SK-N-SH treated with all-trans-retinoic acid at 6 μM for 48 hours (cell line): ENCODE measurements around the gene TSSK2.
A peak's percentile ranks its signal among the peaks of the same experiment; 100 is the strongest.

Experiments
- ATAC-seq: fragments of 200-7000 bp; cut with Tn5 transposase; 3 replicates; pipeline ENCODE4 v1.9.1; 2020; ENCODE audit warnings: mild to moderate bottlenecking, moderate library complexity
- ARNTL ChIP-seq: fragments of 450-650 bp; formaldehyde crosslinking; IDR thresholded peaks from 2 replicates; pipeline ENCODE4 v1.5.0; 2020; ENCODE audit warnings: low read depth, mild to moderate bottlenecking, moderate library complexity, borderline replicate concordance
- BACH2 ChIP-seq: fragments of 250-450 bp; sonication (Bioruptor Pico); IDR thresholded peaks from 2 replicates; pipeline ENCODE4 v1.9.0; 2021; ENCODE audit warnings: mild to moderate bottlenecking, borderline replicate concordance
- CREB5 ChIP-seq: fragments of 250-450 bp; sonication (Bioruptor Pico); IDR thresholded peaks from 2 replicates; pipeline ENCODE4 v1.5.1; 2020; ENCODE audit warnings: low read depth, mild to moderate bottlenecking, moderate library complexity
- CSDC2 ChIP-seq: fragments of 250-450 bp; sonication (Bioruptor Pico); IDR thresholded peaks from 2 replicates; pipeline ENCODE4 v1.5.0; 2020; ENCODE audit warnings: mild to moderate bottlenecking, moderate library complexity
- CSRNP3 ChIP-seq: fragments of 250-450 bp; sonication (Bioruptor Pico); IDR thresholded peaks from 2 replicates; pipeline ENCODE4 v1.5.1; 2021; ENCODE audit warnings: mild to moderate bottlenecking, moderate library complexity
- ESRRG ChIP-seq: fragments of 250-450 bp; sonication (Bioruptor Pico); IDR thresholded peaks from 2 replicates; pipeline ENCODE4 v1.6.1; 2021; ENCODE audit warnings: mild to moderate bottlenecking
- GLIS3 ChIP-seq: fragments of 250-450 bp; sonication (Bioruptor Pico); IDR thresholded peaks from 2 replicates; pipeline ENCODE4 v1.5.0; 2020; ENCODE audit warnings: mild to moderate bottlenecking, moderate library complexity
- ISL1 ChIP-seq: fragments of 250-450 bp; sonication (Bioruptor Pico); IDR thresholded peaks from 2 replicates; pipeline ENCODE4 v2.1.2; 2022; ENCODE audit warnings: mild to moderate bottlenecking, moderate library complexity
- OSR1 ChIP-seq: fragments of 250-450 bp; sonication (Bioruptor Pico); IDR thresholded peaks from 2 replicates; pipeline ENCODE4 v1.8.0; 2022; ENCODE audit warnings: moderate library complexity, mild to moderate bottlenecking, inconsistent platforms
- PATZ1 ChIP-seq: fragments of 250-450 bp; sonication (Bioruptor Pico); IDR thresholded peaks from 2 replicates; pipeline ENCODE4 v1.8.0; 2020; ENCODE audit warnings: mild to moderate bottlenecking, moderate library complexity, borderline replicate concordance
- POU6F1 ChIP-seq: fragments of 250-450 bp; sonication (Bioruptor Pico); IDR thresholded peaks from 2 replicates; pipeline ENCODE4 v1.8.0; 2021; ENCODE audit warnings: low read depth, mild to moderate bottlenecking, moderate library complexity, borderline replicate concordance
- PPARA ChIP-seq: fragments of 250-450 bp; sonication (Bioruptor Pico); IDR thresholded peaks from 2 replicates; pipeline ENCODE4 v1.5.0; 2020; ENCODE audit warnings: mild to moderate bottlenecking, borderline replicate concordance
- RARB ChIP-seq: fragments of 250-450 bp; sonication (Bioruptor Pico); IDR thresholded peaks from 2 replicates; pipeline ENCODE4 v1.8.0; 2021; ENCODE audit warnings: mild to moderate bottlenecking, moderate library complexity
- SNAI2 ChIP-seq: fragments of 250-450 bp; sonication (Bioruptor Pico); IDR thresholded peaks from 2 replicates; pipeline ENCODE4 v1.5.0; 2020; ENCODE audit warnings: mild to moderate bottlenecking, moderate library complexity
- TCF4 ChIP-seq: fragments of 250-450 bp; sonication (Bioruptor Pico); IDR thresholded peaks from 2 replicates; pipeline ENCODE4 v1.8.0; 2021; ENCODE audit warnings: mild to moderate bottlenecking, moderate library complexity, borderline replicate concordance
- TOX ChIP-seq: fragments of 250-450 bp; sonication (Bioruptor Pico); IDR thresholded peaks from 2 replicates; pipeline ENCODE4 v1.8.0; 2021; ENCODE audit warnings: mild to moderate bottlenecking, moderate library complexity, borderline replicate concordance
- TSHZ2 ChIP-seq: fragments of 250-450 bp; sonication (Bioruptor Pico); IDR thresholded peaks from 2 replicates; pipeline ENCODE4 v1.5.0; 2020; ENCODE audit warnings: mild to moderate bottlenecking, moderate library complexity
- ZFP30 ChIP-seq: fragments of 450-650 bp; formaldehyde crosslinking; IDR thresholded peaks from 2 replicates; pipeline ENCODE4 v1.5.0; 2022; ENCODE audit warnings: mild to moderate bottlenecking, moderate library complexity
- ZNF565 ChIP-seq: fragments of 450-650 bp; formaldehyde crosslinking; conservative IDR thresholded peaks from 2 replicates; pipeline ENCODE4 v1.5.0; 2020; ENCODE audit warnings: low read depth, mild to moderate bottlenecking, moderate library complexity
- ZNF8 ChIP-seq: fragments of 450-650 bp; formaldehyde crosslinking; IDR thresholded peaks from 2 replicates; pipeline ENCODE4 v1.5.0; 2020; ENCODE audit warnings: mild to moderate bottlenecking, moderate library complexity

The TSSK2 gene

GRCh38 chr22:19121631-19122142 lies 9.4 kb upstream of the TSSK2 start:
- peak; percentile 42 for ATAC-seq
- TF ChIP-seq RARB (CRISPR knock-in tag) (no peak), CSRNP3 (CRISPR knock-in tag) (no peak), CREB5 (no peak), TCF4 (CRISPR knock-in tag) (no peak), TSHZ2 (CRISPR knock-in tag) (no peak), CSDC2 (CRISPR knock-in tag) (no peak), BACH2 (CRISPR knock-in tag) (no peak), ISL1 (CRISPR knock-in tag) (no peak), SNAI2 (no peak), ESRRG (CRISPR knock-in tag) (no peak), ZNF565 (no peak), ARNTL (CRISPR knock-in tag) (no peak), GLIS3 (CRISPR knock-in tag) (no peak), TOX (CRISPR knock-in tag) (no peak), PPARA (CRISPR knock-in tag) (no peak)

- TF ChIP-seq ZFP30 (CRISPR knock-in tag) (no peak), POU6F1 (CRISPR knock-in tag) (no peak), ZNF8 (CRISPR knock-in tag) (no peak), PATZ1 (CRISPR knock-in tag) (no peak), CSDC2 (CRISPR knock-in tag) (no peak), CSRNP3 (CRISPR knock-in tag) (no peak), SNAI2 (no peak), PPARA (CRISPR knock-in tag) (no peak), ISL1 (CRISPR knock-in tag) (no peak), TCF4 (CRISPR knock-in tag) (no peak), OSR1 (CRISPR knock-in tag) (no peak), ESRRG (CRISPR knock-in tag) (no peak)
- peak; percentile 98 for ATAC-seq
Observed at GRCh38 chr22:19122143-19122751, 8.9 kb upstream of the TSSK2 start, which contains the start of gene DGCR2. DGCR2 (minus strand) TSS chr22:19122412; CDS start chr22:19122206, 206 bp downstream.
